Parathyroid adenoma (tissue), 2 donors: Measurements from ENCODE around the gene WNT9A.
"Not testable (repeated sequence)": the region's sequence is repeated elsewhere in the genome, so short reads cannot be mapped to it uniquely, and the experiment has no call there.

Experiments
- H2AFZ ChIP-seq: fragments of 300-600 bp; sonication (generic); one replicate; pipeline ENCODE4 v1.7.0; 2017; ENCODE audit warnings: antibody characterized with exemption, mild to moderate bottlenecking
- H3K27ac ChIP-seq: fragments of 300-600 bp; sonication (generic); one replicate; pipeline ENCODE4 v1.7.0; 2017
- H3K27me3 ChIP-seq: fragments of 300-600 bp; sonication (generic); one replicate; pipeline ENCODE4 v1.7.0; 2017; ENCODE audit warnings: low read length; ENCODE audit not compliant: control insufficient read depth, insufficient read depth
- H3K36me3 ChIP-seq: fragments of 300-600 bp; sonication (generic); one replicate; pipeline ENCODE4 v1.7.0; 2017; ENCODE audit warnings: low read length; ENCODE audit not compliant: control insufficient read depth, insufficient read depth
- H3K4me1 ChIP-seq: fragments of 300-600 bp; sonication (generic); one replicate; pipeline ENCODE4 v1.7.0; 2017; ENCODE audit warnings: control low read depth
- H3K4me2 ChIP-seq: fragments of 300-600 bp; sonication (generic); one replicate; pipeline ENCODE4 v1.7.0; 2017; ENCODE audit warnings: low read length
- H3K4me3 ChIP-seq: fragments of 300-600 bp; sonication (generic); one replicate; pipeline ENCODE4 v1.7.0; 2017; ENCODE audit warnings: low read depth, low read length
- H3K79me2 ChIP-seq: fragments of 300-600 bp; sonication (generic); one replicate; pipeline ENCODE4 v1.7.0; 2017; ENCODE audit warnings: control low read depth
- H3K9ac ChIP-seq: fragments of 300-600 bp; sonication (generic); one replicate; pipeline ENCODE4 v1.7.0; 2017; ENCODE audit warnings: mild to moderate bottlenecking
- H3K9me3 ChIP-seq: fragments of 300-600 bp; sonication (generic); one replicate; pipeline ENCODE4 v1.7.0; 2017; ENCODE audit warnings: low read length; ENCODE audit not compliant: control insufficient read depth
- CTCF ChIP-seq: fragments of 300-600 bp; sonication (generic); IDR thresholded peaks from one replicate; pipeline ENCODE4 v1.7.0; 2017; ENCODE audit warnings: antibody characterized with exemption, mild to moderate bottlenecking
- donor health status: primary hyperparathyroidism.

WNT9A gene

GRCh38 chr1:227883073-227883520 is 64.6 kb downstream of the WNT9A start:
- no peaks in the 10 kb centered on the region for H3K4me1 ChIP-seq
- no peak overlapping the region for H3K4me3 ChIP-seq
- H3K27me3 ChIP-seq, result no peaks in the 10 kb centered on the region
- H3K79me2 ChIP-seq, result no peaks in the 10 kb centered on the region
- H3K9me3 ChIP-seq, result no peaks in the 10 kb centered on the region
- no peak overlapping the region for H2AFZ ChIP-seq
- no peak for TF ChIP-seq CTCF
- H3K4me2 ChIP-seq, result no peak overlapping the region
- H3K9ac ChIP-seq, result no peak overlapping the region
- no peak overlapping the region for H3K27ac ChIP-seq
- no peaks in the 10 kb centered on the region for H3K36me3 ChIP-seq

- no peak overlapping the region for H2AFZ ChIP-seq
- no peaks in the 10 kb centered on the region for H3K79me2 ChIP-seq
- no peaks in the 10 kb centered on the region for H3K9me3 ChIP-seq
- H3K27me3 ChIP-seq, result no peaks in the 10 kb centered on the region
- no peak for TF ChIP-seq CTCF
- H3K27ac ChIP-seq, result no peak overlapping the region
- no peaks in the 10 kb centered on the region for H3K4me1 ChIP-seq
- no peak overlapping the region for H3K4me2 ChIP-seq
- no peak overlapping the region for H3K9ac ChIP-seq
- H3K36me3 ChIP-seq, result no peaks in the 10 kb centered on the region
- H3K4me3 ChIP-seq, result no peak overlapping the region
Observed at GRCh38 chr1:227880342-227880924, 67.3 kb downstream of the WNT9A start.

- not testable (repeated sequence) for H3K79me2 ChIP-seq, H3K9ac ChIP-seq, H3K4me3 ChIP-seq, H3K36me3 ChIP-seq, H2AFZ ChIP-seq, H3K27ac ChIP-seq, H3K27me3 ChIP-seq, H3K9me3 ChIP-seq, H3K4me1 ChIP-seq, H3K4me2 ChIP-seq
Observed at GRCh38 chr1:227877810-227878209, 69.9 kb downstream of the WNT9A start.

- not testable (repeated sequence) for H2AFZ ChIP-seq, H3K27ac ChIP-seq, H3K4me3 ChIP-seq, H3K36me3 ChIP-seq, H3K9me3 ChIP-seq, H3K27me3 ChIP-seq, H3K4me1 ChIP-seq, H3K4me2 ChIP-seq, H3K9ac ChIP-seq, H3K79me2 ChIP-seq
Observed at GRCh38 chr1:227871892-227872291, 75.8 kb downstream of the WNT9A start.

- Histone ChIP-seq H3K27me3 (no peaks in the 10 kb centered on the region), H2AFZ (no peak overlapping the region), H3K4me2 (no peak overlapping the region), H3K4me1 (no peaks in the 10 kb centered on the region), H3K27ac (no peak overlapping the region), H3K9ac (no peak overlapping the region), H3K36me3 (no peaks in the 10 kb centered on the region), H3K79me2 (no peaks in the 10 kb centered on the region), H3K4me3 (no peak overlapping the region), H3K9me3 (no peaks in the 10 kb centered on the region)
- TF ChIP-seq CTCF, result no peak
Observed at GRCh38 chr1:227870366-227870765, 77.4 kb downstream of the WNT9A start.

- H2AFZ ChIP-seq, result no peak overlapping the region
- no peak overlapping the region for H3K9ac ChIP-seq
- no peaks in the 10 kb centered on the region for H3K4me1 ChIP-seq
- H3K27ac ChIP-seq, result no peak overlapping the region
- no peak overlapping the region for H3K4me2 ChIP-seq
- H3K36me3 ChIP-seq, result no peaks in the 10 kb centered on the region
- no peak for TF ChIP-seq CTCF
- H3K79me2 ChIP-seq, result no peaks in the 10 kb centered on the region
- H3K27me3 ChIP-seq, result no peaks in the 10 kb centered on the region
- no peak overlapping the region for H3K4me3 ChIP-seq
- no peaks in the 10 kb centered on the region for H3K9me3 ChIP-seq
Observed at GRCh38 chr1:227869851-227870305, 77.9 kb downstream of the WNT9A start.
